HG03565 (cell line): ENCODE data around the gene WEE1.
A peak's percentile ranks its signal among the peaks of the same experiment; 100 is the strongest.
"Not testable (repeated sequence)": the region's sequence is repeated elsewhere in the genome, so short reads cannot be mapped to it uniquely, and the experiment has no call there.

Source experiments
- ATAC-seq: cut with Tn5 transposase; IDR thresholded peaks from one replicate; pipeline ENCODE4 v1.9.1; 2021; ENCODE audit warnings: mild to moderate bottlenecking, moderate library complexity; ENCODE audit not compliant: unreplicated experiment

Gene WEE1

DNA sequence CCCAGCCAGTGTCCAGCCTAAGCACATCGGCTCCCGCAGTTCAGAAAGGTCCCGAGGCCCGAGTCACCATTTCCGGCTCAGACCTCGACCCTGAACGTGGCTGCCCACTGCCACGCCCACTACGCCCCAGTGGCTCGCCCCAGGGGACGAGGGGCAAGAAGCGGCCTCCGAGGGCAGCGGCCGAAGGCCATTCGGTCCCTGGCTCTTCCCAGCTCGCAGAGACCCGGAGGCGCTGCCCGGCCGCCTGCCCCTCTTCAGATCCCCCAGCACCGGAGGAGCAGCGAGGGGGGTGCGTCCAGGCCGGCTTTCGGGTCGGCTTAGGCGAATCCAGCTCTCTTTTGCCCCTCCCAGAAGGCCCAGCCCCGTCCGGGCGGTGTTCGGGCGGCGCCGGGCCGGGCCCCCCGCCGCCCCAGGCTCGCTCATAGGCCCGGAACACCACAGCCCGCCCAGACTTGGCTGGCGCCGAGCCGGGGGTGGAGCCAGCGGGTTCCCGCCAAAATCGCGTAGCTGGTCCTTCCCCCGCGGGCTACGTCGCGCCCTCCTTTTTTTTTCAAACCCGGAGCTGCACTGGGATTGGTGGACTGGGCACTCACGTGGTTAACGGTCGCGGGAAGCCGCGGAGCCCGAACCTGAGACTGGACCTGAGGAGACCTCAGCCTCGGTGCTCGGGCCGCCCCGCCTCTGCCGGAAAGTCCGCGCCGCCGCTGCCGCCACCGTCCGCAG, at the start of gene WEE1:
WEE1 (plus strand) TSS at position 619 of the 723 bp plus-strand sequence. CDS start 264 bp downstream, outside the sequence.
- ATAC-seq = peak; percentile 67

- no peak for ATAC-seq
Measured at GRCh38 chr11:9524001-9524400, 49.5 kb upstream of the WEE1 start.

- no peak for ATAC-seq
Measured at GRCh38 chr11:9525116-9525515, 48.4 kb upstream of the WEE1 start.

GRCh38 chr11:9527481-9528135, 45.9 kb upstream of the WEE1 start:
- no peak for ATAC-seq

DNA sequence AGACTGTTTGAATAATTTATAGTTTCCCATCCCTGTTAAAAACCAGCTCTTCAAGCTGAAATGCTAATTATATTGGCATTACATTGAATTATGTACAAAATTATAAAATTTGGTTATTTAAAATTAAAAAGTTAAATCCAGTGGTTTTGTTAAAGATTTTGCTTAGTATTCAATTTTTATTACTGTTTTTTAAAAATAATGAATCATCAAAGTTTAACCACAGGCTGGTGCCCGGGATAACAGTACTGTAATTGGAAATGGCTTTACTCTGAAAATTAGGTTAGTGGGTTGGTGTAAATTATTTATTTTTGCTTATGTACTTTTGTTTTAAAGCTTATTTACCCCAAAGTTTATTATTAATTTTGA, 45.4 kb upstream of the WEE1 start:
- no peak for ATAC-seq

DNA sequence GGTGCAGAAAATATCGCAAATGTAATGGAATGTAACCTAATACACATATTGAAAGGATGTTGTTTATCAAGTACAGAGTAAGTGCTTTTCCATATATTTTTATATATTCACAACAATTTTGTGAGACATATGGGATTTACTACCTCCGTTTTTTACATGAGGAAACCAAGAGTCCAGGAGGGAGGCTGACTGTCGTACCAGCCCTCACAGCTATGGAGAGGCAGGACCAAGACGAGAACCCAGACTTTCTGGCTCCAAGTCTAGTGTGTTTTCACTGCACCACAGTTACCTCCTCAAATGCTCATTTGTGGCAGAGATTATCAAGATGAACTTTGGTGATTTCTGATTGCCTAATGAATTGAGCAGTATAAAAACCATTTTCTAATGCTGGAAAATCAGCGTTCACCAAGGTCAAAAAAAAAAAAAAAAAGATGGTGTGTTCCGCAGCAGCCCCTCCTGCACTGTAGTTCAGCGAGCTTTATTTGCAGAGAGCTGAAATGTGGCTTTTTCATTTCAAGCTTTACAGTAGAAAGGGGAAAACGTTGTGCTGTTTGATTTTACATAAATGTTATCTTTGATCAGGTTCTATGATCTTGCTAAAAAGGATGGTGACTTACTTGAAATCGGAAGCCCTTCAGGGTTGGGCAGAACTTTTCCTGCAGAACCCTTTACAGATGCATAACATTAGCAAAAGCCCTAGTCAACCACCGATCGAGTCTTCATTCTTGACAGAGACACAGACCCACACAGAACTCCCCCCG, 44.7 kb upstream of the WEE1 start:
- no peak for ATAC-seq

- no peak for ATAC-seq
Measured at GRCh38 chr11:9529334-9529650, 44.2 kb upstream of the WEE1 start.

DNA sequence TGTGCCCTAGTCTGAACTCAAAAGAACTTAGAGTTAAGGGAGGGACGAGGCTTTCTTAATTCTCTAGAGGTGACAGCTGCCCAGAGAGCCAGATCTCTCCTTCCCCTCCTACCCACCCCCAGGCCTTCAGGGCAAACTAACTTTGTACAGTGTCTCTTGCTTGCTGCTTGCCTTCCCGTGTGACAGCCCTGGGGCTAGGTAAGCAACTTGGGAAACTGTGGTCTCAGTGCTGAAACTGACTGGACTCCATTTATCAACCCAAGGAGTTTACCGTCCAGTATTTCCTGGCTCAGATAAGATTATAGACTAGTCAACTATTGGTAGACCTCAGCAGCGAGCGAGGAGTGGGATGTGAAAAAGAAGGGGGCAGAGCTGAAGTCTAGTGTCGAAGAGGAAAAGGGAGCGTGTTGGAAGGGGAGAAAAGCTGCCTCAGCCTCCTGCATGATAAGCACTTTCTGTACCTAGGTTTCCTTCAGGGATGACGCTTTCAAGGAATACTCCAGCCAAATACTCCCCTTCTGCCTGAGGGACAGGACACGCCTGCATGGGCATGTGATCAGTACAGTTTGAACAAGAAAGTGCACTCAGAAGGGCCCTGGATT, 43.3 kb upstream of the WEE1 start:
- ATAC-seq = no peak

DNA sequence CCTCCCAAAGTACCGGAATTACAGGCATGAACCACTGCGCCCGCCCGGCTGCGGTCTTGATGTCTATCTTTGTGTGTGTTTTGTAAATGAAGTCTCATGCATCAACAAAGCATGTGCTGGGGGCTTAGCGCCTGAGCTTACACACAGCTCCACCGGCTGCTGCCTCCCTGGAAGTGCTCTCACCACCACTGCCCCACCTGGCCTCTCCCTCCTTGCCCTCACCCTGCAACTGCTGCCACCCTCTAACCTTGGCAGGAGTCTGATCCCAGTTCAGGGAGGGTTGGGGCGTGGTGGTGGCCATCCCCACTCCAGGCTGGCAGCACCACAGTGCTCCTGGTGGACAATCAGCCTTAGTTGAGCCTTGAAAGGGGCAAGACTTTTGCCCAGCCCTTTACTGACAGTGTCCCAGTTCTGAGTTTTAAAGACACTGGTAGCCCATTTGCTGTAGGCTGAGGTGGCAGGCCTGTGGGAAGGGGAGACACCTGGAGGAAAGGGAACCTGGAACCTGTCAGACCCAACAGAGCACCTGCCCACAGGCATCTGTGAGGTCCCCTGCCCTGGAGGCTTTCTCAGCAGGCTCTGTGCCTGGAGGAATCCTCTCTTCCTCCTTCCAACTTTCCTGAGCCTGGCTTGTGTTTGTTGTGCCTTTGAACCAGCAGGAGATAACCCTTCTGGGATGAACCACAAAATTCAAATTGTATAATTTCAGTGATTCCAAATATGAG, 42.4 kb upstream of the WEE1 start:
- ATAC-seq = no peak

GRCh38 chr11:9533058-9533457, 40.4 kb upstream of the WEE1 start:
- ATAC-seq = no peak

DNA sequence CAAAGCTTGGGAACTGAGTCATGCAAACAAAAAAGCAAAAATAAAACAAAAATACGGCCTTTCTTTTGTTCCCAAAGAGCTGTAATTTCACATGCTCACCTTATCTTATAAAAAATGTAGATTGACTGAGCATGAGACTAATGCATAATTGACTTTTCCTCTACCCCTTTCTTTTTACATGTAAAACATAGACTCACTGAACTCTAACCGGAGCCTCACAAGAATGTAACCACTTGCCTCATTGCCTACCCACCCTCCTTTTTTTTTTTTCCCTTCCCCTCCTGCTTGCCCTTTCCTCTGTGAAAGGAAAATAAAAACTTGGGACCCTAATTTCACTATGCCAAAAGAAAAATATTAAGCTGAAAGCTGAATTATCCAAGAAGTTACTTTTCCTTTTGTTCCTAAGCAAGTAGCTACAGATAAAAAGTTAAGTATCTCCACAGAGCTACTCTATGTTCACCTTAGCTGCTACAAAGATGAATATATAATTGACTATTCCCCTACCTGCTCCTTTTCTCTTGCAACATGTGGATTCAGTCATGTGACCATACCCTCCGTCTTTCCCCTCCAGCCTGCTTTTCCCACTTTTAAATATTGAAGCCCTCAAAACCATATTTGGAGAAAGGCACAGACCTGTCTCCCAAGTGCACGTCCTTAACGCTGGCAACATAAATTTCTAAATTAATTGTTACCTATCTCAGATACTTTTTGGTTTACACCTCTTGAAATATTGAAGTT, 39.6 kb upstream of the WEE1 start:
- no peak for ATAC-seq

GRCh38 chr11:9535189-9535781, 38.2 kb upstream of the WEE1 start:
- no peak for ATAC-seq

- no peak for ATAC-seq
Measured at GRCh38 chr11:9538548-9538947, 34.9 kb upstream of the WEE1 start.

DNA sequence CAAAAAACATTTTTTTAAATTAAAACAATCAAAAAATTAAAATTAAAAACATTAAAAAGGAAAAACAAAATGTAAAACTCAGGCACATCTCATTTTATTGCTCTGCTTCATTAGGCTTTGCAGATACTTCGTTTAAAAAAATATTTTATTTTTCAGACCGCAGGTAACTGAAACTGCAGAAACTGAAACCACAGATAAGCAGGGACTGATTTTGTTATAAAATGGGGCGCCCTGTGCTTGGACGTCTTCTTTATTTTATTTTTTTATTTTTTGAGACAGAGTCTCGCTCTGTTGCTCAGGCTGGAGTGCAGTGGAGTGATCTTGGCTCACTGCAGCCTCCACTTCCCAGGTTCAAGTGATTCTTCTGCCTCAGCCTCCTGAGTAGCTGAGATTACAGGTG, 24.3 kb upstream of the WEE1 start:
- ATAC-seq = not testable (repeated sequence)

DNA sequence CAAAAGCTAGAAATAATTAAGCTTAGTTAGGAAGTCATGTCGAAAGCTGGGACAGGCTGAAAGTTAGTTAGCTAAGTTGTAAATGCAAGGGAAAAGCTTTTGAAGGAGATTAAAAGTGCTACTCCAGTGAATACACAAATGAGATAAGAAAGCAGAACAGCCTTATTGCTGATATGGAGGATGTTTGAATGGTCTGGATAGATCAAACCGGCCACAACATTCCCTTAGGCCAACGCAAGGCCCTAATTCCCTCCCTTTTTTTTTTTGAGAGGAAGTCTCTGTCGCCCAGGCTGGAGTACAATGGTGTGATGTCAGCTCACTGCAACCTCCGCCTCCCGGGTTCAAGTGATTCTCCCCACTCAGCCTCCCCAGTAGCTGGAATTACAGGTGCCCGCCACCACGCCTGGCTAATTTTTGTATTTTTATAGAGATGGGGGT, 23.3 kb upstream of the WEE1 start:
- ATAC-seq = no peak

DNA sequence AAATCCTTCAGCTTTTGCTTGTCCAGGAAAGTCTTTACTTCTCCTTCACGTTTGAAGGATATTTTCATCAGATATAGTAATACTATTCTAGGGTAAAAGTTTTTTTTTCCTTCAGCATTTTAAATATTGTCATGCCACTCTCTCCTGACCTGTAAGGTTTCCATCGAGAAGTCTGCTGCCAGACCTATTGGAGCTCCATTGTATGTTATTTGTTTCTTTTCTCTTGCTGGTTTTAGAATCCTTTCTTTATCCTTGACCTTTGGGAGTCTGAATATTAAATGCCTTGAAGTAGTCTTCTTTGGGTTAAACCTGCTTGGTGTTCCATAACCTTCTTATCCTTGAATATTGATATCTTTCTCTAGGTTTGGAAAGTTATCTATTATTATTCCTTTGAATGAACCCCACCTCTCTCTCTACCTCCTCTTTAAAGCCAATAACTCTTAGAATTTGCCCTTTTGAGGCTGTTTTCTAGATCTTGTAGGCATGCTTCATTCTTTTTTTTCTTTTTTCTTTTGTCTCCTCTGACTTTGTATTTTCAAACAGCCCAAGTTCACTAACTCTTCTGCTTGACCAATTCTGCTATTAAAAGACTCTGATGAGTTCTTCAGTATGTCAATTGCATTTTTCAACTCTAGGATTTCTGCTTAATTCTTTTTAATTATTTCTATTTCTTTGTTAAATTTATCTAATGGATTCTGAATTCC, 12.0 kb upstream of the WEE1 start:
- no peak for ATAC-seq

GRCh38 chr11:9562716-9563115, 10.8 kb upstream of the WEE1 start:
- no peak for ATAC-seq

- ATAC-seq = no peak
Measured at GRCh38 chr11:9563196-9563730, 10.2 kb upstream of the WEE1 start.
